ENCODE measurements around the gene USHBP1. TPM values are rescaled to one million over a fixed set of nuclear protein-coding genes. Genes with fewer than 3 reads are reported as not detected.

The USHBP1 gene
- total RNA-seq (2021; ENCODE audit: unreplicated experiment) (0.15 TPM), Bru-seq, nascent RNA (not detected), BruChase-seq, experiment 1, labeled RNA remaining after a 6-hour chase (percentile 18 among the genes with signal in this experiment), BruChase-seq, experiment 2, labeled RNA remaining after a 2-hour chase (percentile 17 among the genes with signal in this experiment)
- polyA plus RNA-seq (2012) = 0.04 and 0.16 TPM in 2 replicates
- long read RNA-seq, partial matches to known transcripts = 0 of 13 reads
- long read RNA-seq, other reads (novel, unspliced or antisense) = 13 of 13 reads

- TF ChIP-seq SRF (IDR thresholded peaks at IDR 0.05; ENCODE audit: low read depth) (no peak), EGR1 (IDR thresholded peaks at IDR 0.05; ENCODE audit: low read depth) (no peak), FOSL1 (IDR thresholded peaks at IDR 0.05; ENCODE audit: low read depth) (no peak), YY1 (IDR thresholded peaks at IDR 0.05; ENCODE audit: extremely low read depth, insufficient replicate concordance, low read depth, low read length) (no peak), CTCF (IDR thresholded peaks at IDR 0.05 in 2 of 3, conservative IDR thresholded peaks at IDR 0.05 in 1 of 3; ENCODE audit: borderline replicate concordance in 1 of 3, insufficient read depth in 1 of 3, low read depth in 2 of 3, low read length in 2 of 3) (no peak), MAX (IDR thresholded peaks at IDR 0.05) (no peak), ZBTB33 (IDR thresholded peaks at IDR 0.05; ENCODE audit: extremely low read depth, insufficient replicate concordance, low read length) (no peak), EZH2phosphoT487 (IDR thresholded peaks at IDR 0.05; ENCODE audit: borderline replicate concordance) (no peak), ZFX (IDR thresholded peaks at IDR 0.05) (no peak)
- BruUV-seq (replicated peaks) = no TSS peak
- no peaks in the 10 kb centered on the region for H3K9me3 ChIP-seq (ENCODE audit: control insufficient read depth in 1 of 2, insufficient read depth in 1 of 2, low read depth in 1 of 2, low read length in 2 of 2)
- ChIA-PET CTCF (no interaction called here), RAD21 (ENCODE audit: low non-redundant PET in 1 of 2, low total read pairs in 2 of 2, uncharacterized antibody in 2 of 2, unreplicated experiment in 2 of 2) (no interaction called here), POLR2A (interaction anchor here (1.3 kb wide), 2 partner anchors 30 to 50 kb away, joined by 3 read pairs; partner anchors contain the start of gene USE1)
- no peak within 1 kb of the TSS for H3K9ac ChIP-seq (ENCODE audit: low read length)
- ATAC-seq = no peak
- no peak within 1 kb of the TSS for H2AFZ ChIP-seq (ENCODE audit: low read depth, low read length, poor library complexity, severe bottlenecking)
- intact Hi-C loops (cut with micrococcal nuclease) = no loop called here
- H3K27ac ChIP-seq (ENCODE audit: low read depth, low read length) = no peak within 1 kb of the TSS
- no peak for DNase-seq (ENCODE audit: low read depth, low spot score)
- no peaks in the 10 kb centered on the region for H4K20me1 ChIP-seq (ENCODE audit: insufficient read depth)
- no peaks in the 10 kb centered on the region for H3K27me3 ChIP-seq (ENCODE audit: insufficient read depth, low read length)
- no peak within 1 kb of the TSS for H3K4me2 ChIP-seq (ENCODE audit: low read length)
- H3K36me3 ChIP-seq (ENCODE audit: control insufficient read depth in 1 of 2, insufficient read depth in 2 of 2, low read length in 2 of 2) = peaks cover 0 to 7% of the 10 kb centered on the region in 2 experiments; a peak in 1 of 4 replicates
- peaks cover 17% of the 10 kb centered on the region for H3K79me2 ChIP-seq (ENCODE audit: insufficient read depth, low read length)
- H3K4me1 ChIP-seq (ENCODE audit: control insufficient read depth in 1 of 2, insufficient read depth in 2 of 2, low read length in 2 of 2) = peaks cover 3 to 17% of the 10 kb centered on the region in 2 experiments; a peak in 3 of 4 replicates
- H3K9me2 ChIP-seq (ENCODE audit: insufficient read depth) = no peaks in the 10 kb centered on the region
- H3K4me3 ChIP-seq (replicated peaks in 1 of 2; ENCODE audit: low read depth in 1 of 2, low read length in 2 of 2) = no peak within 1 kb of the TSS
Measured at GRCh38 chr19:17264641-17264979, at the start of gene USHBP1. TSS of gene USHBP1 (minus strand) at chr19:17264745. CDS start at chr19:17264299, 446 bp downstream.

Data from HCT116 (cell line).